Activated T-cell treated with anti-CD3 and anti-CD28 coated beads for 24 hours (primary cell): ENCODE measurements around the gene KIF26A.

Experiments
- DNase-seq: peaks from one replicate; pipeline ENCODE4 v3.0.0-alpha.2; 2020; ENCODE audit warnings: low read depth

KIF26A gene

GRCh38 chr14:104112609-104113571 is 25.5 kb upstream of the KIF26A start:
- no peak for DNase-seq

- no peak for DNase-seq
Observed at GRCh38 chr14:104113631-104114420, 24.6 kb upstream of the KIF26A start.

GRCh38 chr14:104114421-104115130 is 23.8 kb upstream of the KIF26A start:
- no peak for DNase-seq

- no peak for DNase-seq
Observed at GRCh38 chr14:104115131-104115600, 23.2 kb upstream of the KIF26A start.

GRCh38 chr14:104115691-104116287 is 22.6 kb upstream of the KIF26A start:
- no peak for DNase-seq

GRCh38 chr14:104116288-104116755 is 22.1 kb upstream of the KIF26A start:
- DNase-seq = no peak

- DNase-seq = no peak
Observed at GRCh38 chr14:104116756-104117340, 21.5 kb upstream of the KIF26A start.

GRCh38 chr14:104117341-104118005 is 20.9 kb upstream of the KIF26A start:
- DNase-seq = no peak

- DNase-seq = no peak
Observed at GRCh38 chr14:104118006-104118844, 20.2 kb upstream of the KIF26A start.

GRCh38 chr14:104119119-104119487 is 19.3 kb upstream of the KIF26A start:
- no peak for DNase-seq

GRCh38 chr14:104119488-104120251 is 18.7 kb upstream of the KIF26A start:
- DNase-seq = no peak

GRCh38 chr14:104120281-104120741 is 18.1 kb upstream of the KIF26A start:
- no peak for DNase-seq

GRCh38 chr14:104121142-104121541 is 17.2 kb upstream of the KIF26A start:
- DNase-seq = no peak

- no peak for DNase-seq
Observed at GRCh38 chr14:104123879-104124278, 14.5 kb upstream of the KIF26A start.

- DNase-seq = no peak
Observed at GRCh38 chr14:104125011-104125410, 13.4 kb upstream of the KIF26A start.

GRCh38 chr14:104126753-104127152 is 11.6 kb upstream of the KIF26A start:
- no peak for DNase-seq

- no peak for DNase-seq
Observed at GRCh38 chr14:104128981-104129380, 9.4 kb upstream of the KIF26A start.

- no peak for DNase-seq
Observed at GRCh38 chr14:104129556-104129955, 8.8 kb upstream of the KIF26A start.
